Endothelial cell (in vitro differentiated cells): ENCODE data around the gene SLC35C1. TPM values are rescaled to one million over a fixed set of nuclear protein-coding genes. Genes with fewer than 3 reads are reported as not detected.
"Not testable (repeated sequence)": the region's sequence is repeated elsewhere in the genome, so short reads cannot be mapped to it uniquely, and the experiment has no call there.

ENCODE experiments used
- DNase-seq: peaks from one replicate; pipeline ENCODE4 v3.0.0; 2021; ENCODE audit warnings: low spot score
- H3K27ac Mint-ChIP-seq: one replicate; pipeline ENCODE4 v1.8.0; 2021; ENCODE audit warnings: mixed read lengths, inconsistent platforms; ENCODE audit not compliant: unreplicated experiment
- H3K27me3 Mint-ChIP-seq: one replicate; pipeline ENCODE4 v1.8.0; 2021; ENCODE audit warnings: mild to moderate bottlenecking, moderate library complexity, mixed read lengths, inconsistent platforms; ENCODE audit not compliant: unreplicated experiment
- H3K36me3 Mint-ChIP-seq: one replicate; pipeline ENCODE4 v1.8.0; 2021; ENCODE audit warnings: mild to moderate bottlenecking, low read depth, mixed read lengths, inconsistent platforms; ENCODE audit not compliant: unreplicated experiment
- H3K4me1 Mint-ChIP-seq: one replicate; pipeline ENCODE4 v1.8.0; 2021; ENCODE audit warnings: mild to moderate bottlenecking, mixed read lengths, inconsistent platforms; ENCODE audit not compliant: unreplicated experiment
- H3K4me3 Mint-ChIP-seq: one replicate; pipeline ENCODE4 v1.8.0; 2021; ENCODE audit warnings: mild to moderate bottlenecking, mixed read lengths, inconsistent platforms; ENCODE audit not compliant: unreplicated experiment
- H3K9me3 Mint-ChIP-seq: one replicate; pipeline ENCODE4 v1.8.0; 2021; ENCODE audit warnings: mixed read lengths, inconsistent platforms; ENCODE audit not compliant: unreplicated experiment
- total RNA-seq: library from RNA; stranded (reverse); fragmentation: NEBNext Ultra II Directional; extraction: Animal tissue kit (Norgen Biotek cat#: 25700); gene quantifications from one replicate; pipeline ENCODE4 v1.2.1, GENCODE V29; 2021; ENCODE audit not compliant: unreplicated experiment
- TF ChIP-seq, protein P1 (sequence below): fragments of 200-600 bp; sonication (generic); IDR thresholded peaks from one replicate; pipeline ENCODE4 v1.5.0; 2021; ENCODE audit warnings: antibody characterized with exemption; ENCODE audit not compliant: unreplicated experiment

Gene SLC35C1
- total RNA-seq, 1 donor from 2014 or later, result 13.9 TPM

DNA sequence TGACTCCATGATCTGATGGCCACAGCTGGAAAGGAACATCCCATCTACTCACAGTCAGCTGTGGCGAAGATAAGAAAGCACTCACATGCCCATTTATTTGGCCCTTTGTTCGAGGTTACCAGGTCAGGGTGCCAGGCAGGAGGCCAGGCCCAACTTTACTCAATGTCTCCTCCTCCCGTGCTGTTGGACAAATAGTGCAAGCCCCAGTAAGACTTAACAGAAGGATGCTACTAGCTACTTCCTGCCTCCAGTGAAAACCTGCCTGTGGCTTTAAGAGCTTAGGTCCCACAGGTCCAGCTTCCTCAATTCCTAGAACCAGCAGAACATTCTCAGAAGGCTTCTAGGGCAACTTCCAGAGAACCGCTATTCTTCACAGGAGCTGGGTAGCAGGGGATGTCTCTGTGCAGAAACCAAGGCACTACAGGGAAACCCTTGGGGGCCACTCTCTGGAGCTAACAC lies 29.4 kb downstream of the SLC35C1 start:
- Mint-ChIP-seq H3K27me3 (peaks cover 3% of the 10 kb centered on the region), H3K4me3 (no peak overlapping the region)
- TF ChIP-seq, protein P1, sequence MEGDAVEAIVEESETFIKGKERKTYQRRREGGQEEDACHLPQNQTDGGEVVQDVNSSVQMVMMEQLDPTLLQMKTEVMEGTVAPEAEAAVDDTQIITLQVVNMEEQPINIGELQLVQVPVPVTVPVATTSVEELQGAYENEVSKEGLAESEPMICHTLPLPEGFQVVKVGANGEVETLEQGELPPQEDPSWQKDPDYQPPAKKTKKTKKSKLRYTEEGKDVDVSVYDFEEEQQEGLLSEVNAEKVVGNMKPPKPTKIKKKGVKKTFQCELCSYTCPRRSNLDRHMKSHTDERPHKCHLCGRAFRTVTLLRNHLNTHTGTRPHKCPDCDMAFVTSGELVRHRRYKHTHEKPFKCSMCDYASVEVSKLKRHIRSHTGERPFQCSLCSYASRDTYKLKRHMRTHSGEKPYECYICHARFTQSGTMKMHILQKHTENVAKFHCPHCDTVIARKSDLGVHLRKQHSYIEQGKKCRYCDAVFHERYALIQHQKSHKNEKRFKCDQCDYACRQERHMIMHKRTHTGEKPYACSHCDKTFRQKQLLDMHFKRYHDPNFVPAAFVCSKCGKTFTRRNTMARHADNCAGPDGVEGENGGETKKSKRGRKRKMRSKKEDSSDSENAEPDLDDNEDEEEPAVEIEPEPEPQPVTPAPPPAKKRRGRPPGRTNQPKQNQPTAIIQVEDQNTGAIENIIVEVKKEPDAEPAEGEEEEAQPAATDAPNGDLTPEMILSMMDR, result no peak

DNA sequence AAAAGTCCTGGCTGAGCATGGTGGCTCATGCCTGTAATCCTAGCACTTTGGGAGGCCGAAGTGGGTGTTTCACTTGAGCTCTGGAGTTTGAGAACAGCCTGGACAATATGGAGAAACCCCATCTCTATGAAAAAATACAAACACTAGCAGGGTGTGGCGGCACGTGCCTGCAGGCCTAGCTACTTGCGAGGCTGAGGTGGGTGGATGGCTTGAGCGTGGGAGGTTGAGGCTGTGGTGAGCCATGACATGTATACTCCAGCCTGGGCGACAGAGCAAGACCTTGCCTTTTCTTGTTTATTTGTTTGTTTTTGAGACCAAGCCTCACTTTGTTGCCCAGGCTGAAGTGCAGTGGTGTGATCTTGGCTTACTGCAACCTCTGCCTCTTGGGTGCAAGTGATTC lies 34.3 kb downstream of the SLC35C1 start:
- H3K4me1 Mint-ChIP-seq, result no peaks in the 10 kb centered on the region
- H3K9me3 Mint-ChIP-seq, result no peaks in the 10 kb centered on the region
- H3K27ac Mint-ChIP-seq, result no peak overlapping the region
- TF ChIP-seq, protein P1, result no peak
- no peak for DNase-seq
- no peaks in the 10 kb centered on the region for H3K36me3 Mint-ChIP-seq
- H3K27me3 Mint-ChIP-seq, result no peaks in the 10 kb centered on the region
- H3K4me3 Mint-ChIP-seq, result no peak overlapping the region

More for the DNA sequence above, 29.4 kb downstream of the SLC35C1 start:
- H3K4me1 Mint-ChIP-seq, result no peaks in the 10 kb centered on the region
- no peaks in the 10 kb centered on the region for H3K36me3 Mint-ChIP-seq
- no peak for DNase-seq
- no peaks in the 10 kb centered on the region for H3K9me3 Mint-ChIP-seq
- H3K27ac Mint-ChIP-seq, result no peak overlapping the region

DNA sequence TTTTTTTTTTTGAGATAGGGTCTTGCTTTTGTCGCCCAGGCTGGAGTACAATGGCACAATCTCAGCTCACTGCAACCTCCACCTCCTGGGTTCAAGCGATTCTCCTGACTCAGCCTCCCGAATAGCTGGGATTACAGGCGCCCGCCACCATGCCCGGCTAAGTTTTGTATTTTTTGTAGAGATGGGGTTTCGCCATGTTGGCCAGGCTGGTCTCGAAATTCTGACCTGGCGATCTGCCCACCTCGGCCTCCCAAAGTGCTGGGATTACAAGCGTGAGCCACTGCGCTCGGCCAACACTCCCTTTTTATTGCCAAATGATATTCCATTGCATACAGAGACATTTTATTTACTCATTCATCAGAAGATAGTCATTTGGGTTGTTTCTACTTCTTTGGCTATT lies 35.3 kb downstream of the SLC35C1 start:
- not testable (repeated sequence) for H3K27me3 Mint-ChIP-seq, H3K9me3 Mint-ChIP-seq, H3K4me3 Mint-ChIP-seq, H3K4me1 Mint-ChIP-seq, DNase-seq, H3K27ac Mint-ChIP-seq, H3K36me3 Mint-ChIP-seq

DNA sequence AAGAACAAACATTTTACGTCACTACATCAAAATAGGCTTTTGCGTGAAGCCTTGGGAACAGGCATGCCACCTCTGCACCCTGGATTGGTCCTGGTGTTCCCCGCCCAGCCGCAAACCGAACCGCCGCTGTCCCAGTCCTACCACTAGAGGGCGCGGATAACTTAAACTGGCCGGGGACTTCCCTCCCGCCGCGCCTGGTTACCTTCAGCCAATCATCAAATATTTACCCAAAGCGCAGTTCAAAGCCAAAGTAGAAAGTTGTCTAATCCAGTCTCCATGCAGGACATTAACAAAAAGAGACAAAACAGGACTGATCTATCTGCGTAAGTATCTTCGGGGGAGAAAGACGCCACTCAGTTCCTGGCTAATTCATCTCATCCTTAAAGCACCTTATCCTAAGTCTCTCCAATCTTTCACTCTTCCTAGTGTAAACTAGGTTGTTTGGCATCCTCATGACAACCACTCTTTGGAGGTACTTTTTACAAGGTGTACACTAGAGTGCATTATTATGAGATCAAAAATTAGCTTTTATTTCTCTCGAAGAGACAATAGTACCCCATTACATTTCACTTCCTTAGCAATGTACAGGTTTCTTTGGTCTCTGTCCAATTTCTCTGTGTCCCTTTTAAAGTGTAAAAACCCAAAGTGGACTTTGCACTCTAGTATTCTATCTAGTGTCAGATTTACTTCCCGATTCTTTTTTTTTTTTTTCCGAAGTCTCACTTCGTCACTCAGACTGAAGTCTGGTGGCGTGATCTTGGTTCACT lies 38.4 kb downstream of the SLC35C1 start:
- H3K27me3 Mint-ChIP-seq, result peaks cover 4% of the 10 kb centered on the region
- TF ChIP-seq, protein P1, result peak; percentile 90
- H3K36me3 Mint-ChIP-seq, result no peaks in the 10 kb centered on the region
- peak; percentile 87 for DNase-seq
- peak overlapping the region; percentile 38 for H3K27ac Mint-ChIP-seq
- no peaks in the 10 kb centered on the region for H3K9me3 Mint-ChIP-seq
- H3K4me3 Mint-ChIP-seq, result peak overlapping the region; percentile 27
- peaks cover 6% of the 10 kb centered on the region for H3K4me1 Mint-ChIP-seq

DNA sequence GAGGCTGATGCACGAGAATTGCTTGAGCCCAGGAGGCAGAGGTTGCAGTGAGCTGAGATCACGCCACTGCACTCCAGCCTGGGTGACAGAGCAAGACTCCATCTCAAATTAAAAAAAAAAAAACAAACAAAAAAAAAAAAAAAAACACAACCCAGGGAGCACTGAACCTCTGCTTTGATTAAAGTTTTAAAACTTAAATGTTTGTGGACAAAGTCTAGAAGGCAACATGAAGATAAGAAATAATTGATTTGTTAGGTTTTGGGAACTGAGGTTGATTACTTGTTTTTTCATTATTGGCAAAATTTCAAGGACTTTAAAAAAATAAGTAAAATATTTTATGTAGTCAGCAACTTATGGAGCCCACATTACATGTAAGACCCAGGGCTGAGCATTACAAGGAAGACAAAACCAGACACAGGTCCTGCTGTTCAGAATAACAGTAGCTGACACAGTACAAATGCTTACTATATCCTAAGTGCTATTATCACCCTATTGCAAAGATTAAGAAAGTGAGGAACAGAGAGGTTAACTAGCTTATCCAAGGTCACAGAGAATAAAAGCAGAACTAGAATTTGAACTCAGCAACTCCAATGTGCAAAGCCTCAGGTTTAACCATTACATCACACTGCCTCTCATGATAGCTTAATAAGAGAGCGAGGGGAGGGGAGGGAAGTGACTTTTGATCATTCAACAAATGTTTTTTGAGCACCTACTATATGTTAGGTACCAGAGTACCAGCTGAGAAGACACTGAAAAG lies 40.1 kb downstream of the SLC35C1 start:
- H3K27me3 Mint-ChIP-seq, result peaks cover 9% of the 10 kb centered on the region
- H3K27ac Mint-ChIP-seq, result no peak overlapping the region
- H3K4me1 Mint-ChIP-seq, result peaks cover 12% of the 10 kb centered on the region
- no peak overlapping the region for H3K4me3 Mint-ChIP-seq
- no peaks in the 10 kb centered on the region for H3K9me3 Mint-ChIP-seq
- TF ChIP-seq, protein P1, result no peak
- no peak for DNase-seq
- H3K36me3 Mint-ChIP-seq, result no peaks in the 10 kb centered on the region
